ENCODE measurements around the gene RAD54L.
A peak's percentile ranks its signal among the peaks of the same experiment; 100 is the strongest.

The RAD54L gene

GRCh38 chr1:46284597-46285564 lies 37.3 kb downstream of the RAD54L start:
- no peak for DNase-seq (ENCODE audit: low read depth, low spot score)

GRCh38 chr1:46285730-46286477 lies 38.3 kb downstream of the RAD54L start:
- no peak for DNase-seq (ENCODE audit: low read depth, low spot score)

- DNase-seq (ENCODE audit: low read depth, low spot score): no peak
These were observed 41.0 kb downstream of the RAD54L start for GRCh38 chr1:46288485-46289133.

- DNase-seq (ENCODE audit: low read depth, low spot score): no peak
These were observed 41.6 kb downstream of the RAD54L start for GRCh38 chr1:46289134-46289494.

GRCh38 chr1:46289976-46290375 lies 42.4 kb downstream of the RAD54L start:
- no peak for DNase-seq (ENCODE audit: low read depth, low spot score)

- no peak for DNase-seq (ENCODE audit: low read depth, low spot score)
These were observed 47.7 kb downstream of the RAD54L start for GRCh38 chr1:46295306-46295705.

- no peak for DNase-seq (ENCODE audit: low read depth, low spot score)
These were observed 50.8 kb downstream of the RAD54L start for GRCh38 chr1:46298387-46298786.

- DNase-seq (ENCODE audit: low read depth, low spot score): no peak
These were observed 53.3 kb downstream of the RAD54L start for GRCh38 chr1:46300673-46301405.

- no peak for DNase-seq (ENCODE audit: low read depth, low spot score)
These were observed 53.8 kb downstream of the RAD54L start for GRCh38 chr1:46301406-46301807.

GRCh38 chr1:46301808-46302640 lies 54.5 kb downstream of the RAD54L start:
- no peak for DNase-seq (ENCODE audit: low read depth, low spot score)

GRCh38 chr1:46302641-46303037 lies 55.1 kb downstream of the RAD54L start:
- DNase-seq (ENCODE audit: low read depth, low spot score): no peak

- peak; percentile 95 for DNase-seq (ENCODE audit: low read depth, low spot score)
These were observed 55.7 kb downstream of the RAD54L start, which contains the start of the genes LRRC41 and UQCRH for GRCh38 chr1:46303038-46303871. Gene LRRC41 (minus strand): TSS chr1:46303616. CDS start chr1:46303322, 294 bp downstream. Gene UQCRH (plus strand): TSS chr1:46303698. CDS start chr1:46303767, 69 bp downstream.

- DNase-seq (ENCODE audit: low read depth, low spot score): no peak
These were observed 56.3 kb downstream of the RAD54L start for GRCh38 chr1:46303872-46304326.

- no peak for DNase-seq (ENCODE audit: low read depth, low spot score)
These were observed 58.6 kb downstream of the RAD54L start for GRCh38 chr1:46306159-46306530.

- no peak for DNase-seq (ENCODE audit: low read depth, low spot score)
These were observed 62.0 kb downstream of the RAD54L start for GRCh38 chr1:46309401-46310159.

- DNase-seq (ENCODE audit: low read depth, low spot score): no peak
These were observed 62.8 kb downstream of the RAD54L start for GRCh38 chr1:46310321-46310720.

- DNase-seq (ENCODE audit: low read depth, low spot score): no peak
These were observed 68.3 kb downstream of the RAD54L start for GRCh38 chr1:46315669-46316403.

- DNase-seq (ENCODE audit: low read depth, low spot score): no peak
These were observed 69.8 kb downstream of the RAD54L start for GRCh38 chr1:46317323-46317722.
